Activated naive CD8-positive, alpha-beta T cell treated with anti-CD3 and anti-CD28 coated beads, Interleukin-2, amount 50 U/mL, for 24 hours (primary cell): ENCODE measurements around the gene WIPF2.

ENCODE experiments used
- ATAC-seq: fragments of 150-1000 bp; cut with Tn5 transposase; one replicate; pipeline ENCODE4 v1.10.0; 2021
- DNase-seq: peaks from one replicate; pipeline ENCODE4 v3.0.0; 2021
- H3K27ac Mint-ChIP-seq: one replicate; pipeline ENCODE4 v1.8.0; 2021; ENCODE audit warnings: mild to moderate bottlenecking, mixed read lengths
- H3K27me3 Mint-ChIP-seq: one replicate; pipeline ENCODE4 v1.8.0; 2021; ENCODE audit warnings: mixed read lengths
- H3K36me3 Mint-ChIP-seq: one replicate; pipeline ENCODE4 v1.8.0; 2021; ENCODE audit warnings: low read depth, mixed read lengths
- H3K4me1 Mint-ChIP-seq: one replicate; pipeline ENCODE4 v1.8.0; 2021; ENCODE audit warnings: mixed read lengths
- H3K4me3 Mint-ChIP-seq: one replicate; pipeline ENCODE4 v1.8.0; 2021; ENCODE audit warnings: mild to moderate bottlenecking, moderate library complexity, mixed read lengths
- H3K9me3 Mint-ChIP-seq: one replicate; pipeline ENCODE4 v1.8.0; 2021; ENCODE audit warnings: mixed read lengths

The WIPF2 gene

DNA sequence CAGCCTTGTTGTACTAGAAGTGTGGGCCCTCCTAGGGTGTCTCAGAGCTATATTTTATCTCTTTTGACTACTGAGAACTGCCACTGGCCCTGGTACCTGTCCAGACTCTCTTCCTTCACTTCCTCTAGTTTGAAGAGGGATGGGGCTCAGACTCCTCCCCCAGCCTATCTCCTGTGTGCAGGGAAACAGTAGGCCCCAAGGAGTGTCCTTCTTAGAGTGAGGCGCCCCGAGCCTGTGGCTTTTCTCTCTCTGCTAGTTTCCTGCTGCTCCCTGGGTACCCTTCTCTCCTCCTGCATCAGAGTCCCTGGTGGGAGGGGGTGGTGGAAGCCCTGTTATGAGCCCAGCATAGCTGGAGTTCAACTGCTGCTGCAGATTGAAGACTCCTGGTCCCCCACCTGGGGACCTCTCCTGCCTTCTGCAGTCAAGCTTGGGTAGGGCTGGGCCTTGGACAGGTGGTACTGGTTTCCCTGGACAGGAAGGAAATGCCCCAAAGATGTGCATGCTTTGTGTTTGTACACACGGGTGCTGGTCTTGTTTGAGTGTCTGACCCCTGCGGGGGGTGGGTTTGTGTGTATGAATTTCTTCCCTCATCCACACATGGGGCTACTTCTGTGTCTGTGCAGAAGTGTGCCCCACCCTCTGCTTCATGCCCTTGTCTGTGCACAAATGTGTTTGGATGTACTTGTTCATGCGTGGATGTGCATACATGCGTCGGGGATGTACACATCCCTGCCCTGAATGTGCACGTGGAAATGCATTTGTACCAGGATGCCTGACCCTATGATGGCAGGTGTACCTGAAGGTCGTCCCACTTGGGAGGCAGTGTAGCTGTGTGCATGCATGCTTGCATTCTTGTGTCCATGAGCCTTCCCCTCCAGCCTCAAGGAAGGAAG lies 96.8 kb downstream of the WIPF2 start:
- H3K4me3 Mint-ChIP-seq, result peak overlapping the region; percentile 24
- peaks cover 2% of the 10 kb centered on the region for H3K27me3 Mint-ChIP-seq
- DNase-seq, result no peak
- no peaks in the 10 kb centered on the region for H3K9me3 Mint-ChIP-seq
- peaks cover 54% of the 10 kb centered on the region for H3K4me1 Mint-ChIP-seq
- no peak for ATAC-seq
- H3K27ac Mint-ChIP-seq, result no peak overlapping the region
- H3K36me3 Mint-ChIP-seq, result no peaks in the 10 kb centered on the region

DNA sequence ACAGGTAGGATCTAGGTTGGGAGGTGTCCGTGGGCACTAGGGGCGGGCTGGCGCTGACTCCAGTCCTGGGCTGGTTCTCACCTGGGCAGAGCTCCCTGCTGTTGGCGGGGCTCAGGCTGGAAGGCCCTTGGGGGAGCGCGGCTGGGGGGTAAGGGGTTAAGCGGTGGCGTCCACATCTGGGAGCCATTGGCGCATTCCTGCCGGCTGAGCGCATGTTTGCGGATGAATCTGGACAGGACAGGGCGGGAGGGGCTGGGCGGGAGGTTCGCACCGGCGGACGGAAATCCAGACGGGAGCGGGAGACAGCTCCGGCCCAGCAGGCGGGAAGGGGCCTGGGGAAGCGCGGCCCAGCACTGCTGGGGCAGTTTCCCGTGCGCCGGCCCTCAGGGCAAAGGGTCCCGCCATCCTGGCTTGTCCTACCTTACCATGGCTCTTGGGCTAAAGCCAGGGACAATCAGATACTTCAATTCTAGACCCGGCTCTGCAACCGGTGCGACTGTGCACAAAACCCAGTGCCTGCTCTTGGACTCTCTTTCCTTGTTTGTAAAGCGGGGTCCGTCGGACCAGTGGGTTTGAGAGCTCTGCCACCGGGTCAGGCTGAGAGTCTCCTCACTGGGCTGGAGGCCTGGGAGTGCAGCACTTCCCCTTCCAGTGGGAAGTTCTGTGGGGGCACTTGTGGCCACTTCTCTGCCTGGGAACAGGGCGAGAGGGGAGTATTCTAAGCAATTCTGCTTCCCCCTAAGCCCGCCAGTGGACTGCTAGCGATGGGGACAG lies 97.7 kb downstream of the WIPF2 start:
- Mint-ChIP-seq H3K4me1 (peaks cover 62% of the 10 kb centered on the region), H3K27me3 (peaks cover 2% of the 10 kb centered on the region), H3K9me3 (no peaks in the 10 kb centered on the region), H3K4me3 (peak overlapping the region; percentile 85), H3K36me3 (no peaks in the 10 kb centered on the region), H3K27ac (peak overlapping the region; percentile 82)
- ATAC-seq (no peak), DNase-seq (no peak)

- peak; percentile 59 for DNase-seq
- Mint-ChIP-seq H3K4me3 (peak overlapping the region; percentile 85), H3K4me1 (peaks cover 68% of the 10 kb centered on the region), H3K9me3 (no peaks in the 10 kb centered on the region), H3K27me3 (peaks cover 2% of the 10 kb centered on the region), H3K36me3 (no peaks in the 10 kb centered on the region), H3K27ac (peak overlapping the region; percentile 82)
- no peak for ATAC-seq
Observed at GRCh38 chr17:40317345-40317873, 98.3 kb downstream of the WIPF2 start.

DNA sequence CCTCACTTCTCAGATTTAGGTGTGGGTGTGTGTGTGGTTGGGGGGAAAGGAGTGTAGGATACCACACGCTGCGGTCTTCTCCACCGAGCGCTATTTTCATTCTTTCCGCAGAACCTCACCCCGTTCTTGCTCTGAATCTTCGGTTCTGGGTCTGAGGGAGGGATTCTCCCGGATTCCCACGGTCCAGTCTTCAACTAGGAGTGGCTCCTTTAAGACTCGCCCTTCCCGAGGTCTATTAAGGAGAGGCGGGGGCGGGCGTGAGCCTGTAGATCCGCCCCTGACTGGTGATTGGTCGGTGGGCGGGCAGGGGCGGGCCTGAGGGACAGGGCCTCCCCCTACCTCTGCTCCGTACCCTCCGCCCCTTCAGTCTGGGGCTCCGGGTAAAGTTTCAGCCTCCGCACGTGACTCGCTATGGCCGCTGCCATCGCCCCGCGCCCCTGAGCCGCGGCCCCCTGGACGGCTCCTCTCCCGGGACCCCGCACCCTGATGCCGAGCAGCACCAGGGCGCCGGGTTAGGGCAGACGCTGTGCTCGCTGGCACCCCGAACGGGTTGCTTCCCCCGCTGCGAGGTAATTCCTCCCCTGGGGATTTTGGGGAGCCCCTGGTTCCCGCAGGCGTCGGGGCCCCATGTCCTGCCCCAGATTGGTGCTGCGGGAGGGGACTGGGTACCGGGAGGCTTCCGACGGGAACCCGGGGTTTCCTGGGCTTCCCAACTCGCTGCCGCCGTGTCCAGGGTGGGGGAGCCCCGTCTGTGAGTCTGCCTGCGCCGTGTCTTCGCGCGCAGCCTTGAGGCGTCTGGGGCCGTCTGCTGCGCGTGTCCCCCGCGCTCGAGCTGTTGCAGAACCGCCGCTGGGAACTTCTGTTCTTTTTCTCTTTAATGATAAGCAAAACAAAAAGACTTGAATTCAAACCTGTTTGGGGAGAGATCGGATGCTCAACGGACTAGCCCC lies 99.1 kb downstream of the WIPF2 start:
- H3K36me3 Mint-ChIP-seq, result peaks cover 3% of the 10 kb centered on the region
- peak overlapping the region; percentile 100 for H3K27ac Mint-ChIP-seq
- H3K9me3 Mint-ChIP-seq, result no peaks in the 10 kb centered on the region
- H3K4me1 Mint-ChIP-seq, result peaks cover 75% of the 10 kb centered on the region
- peak overlapping the region; percentile 85 for H3K4me3 Mint-ChIP-seq
- H3K27me3 Mint-ChIP-seq, result peaks cover 4% of the 10 kb centered on the region
- DNase-seq (peak; percentile 89), ATAC-seq (peak; percentile 64)

GRCh38 chr17:40318830-40319391 lies 99.8 kb downstream of the WIPF2 start:
- Mint-ChIP-seq H3K4me3 (peak overlapping the region; percentile 85), H3K27me3 (peaks cover 4% of the 10 kb centered on the region), H3K9me3 (no peaks in the 10 kb centered on the region), H3K27ac (peak overlapping the region; percentile 100), H3K36me3 (peaks cover 3% of the 10 kb centered on the region), H3K4me1 (peaks cover 82% of the 10 kb centered on the region)
- DNase-seq (no peak), ATAC-seq (no peak)

- Mint-ChIP-seq H3K27me3 (peaks cover 4% of the 10 kb centered on the region), H3K9me3 (no peaks in the 10 kb centered on the region), H3K36me3 (peaks cover 3% of the 10 kb centered on the region), H3K27ac (peak overlapping the region; percentile 100), H3K4me1 (peaks cover 84% of the 10 kb centered on the region), H3K4me3 (peak overlapping the region; percentile 85)
- no peak for ATAC-seq
- peak; percentile 74 for DNase-seq
Observed at GRCh38 chr17:40319651-40320540, 100.8 kb downstream of the WIPF2 start.

DNA sequence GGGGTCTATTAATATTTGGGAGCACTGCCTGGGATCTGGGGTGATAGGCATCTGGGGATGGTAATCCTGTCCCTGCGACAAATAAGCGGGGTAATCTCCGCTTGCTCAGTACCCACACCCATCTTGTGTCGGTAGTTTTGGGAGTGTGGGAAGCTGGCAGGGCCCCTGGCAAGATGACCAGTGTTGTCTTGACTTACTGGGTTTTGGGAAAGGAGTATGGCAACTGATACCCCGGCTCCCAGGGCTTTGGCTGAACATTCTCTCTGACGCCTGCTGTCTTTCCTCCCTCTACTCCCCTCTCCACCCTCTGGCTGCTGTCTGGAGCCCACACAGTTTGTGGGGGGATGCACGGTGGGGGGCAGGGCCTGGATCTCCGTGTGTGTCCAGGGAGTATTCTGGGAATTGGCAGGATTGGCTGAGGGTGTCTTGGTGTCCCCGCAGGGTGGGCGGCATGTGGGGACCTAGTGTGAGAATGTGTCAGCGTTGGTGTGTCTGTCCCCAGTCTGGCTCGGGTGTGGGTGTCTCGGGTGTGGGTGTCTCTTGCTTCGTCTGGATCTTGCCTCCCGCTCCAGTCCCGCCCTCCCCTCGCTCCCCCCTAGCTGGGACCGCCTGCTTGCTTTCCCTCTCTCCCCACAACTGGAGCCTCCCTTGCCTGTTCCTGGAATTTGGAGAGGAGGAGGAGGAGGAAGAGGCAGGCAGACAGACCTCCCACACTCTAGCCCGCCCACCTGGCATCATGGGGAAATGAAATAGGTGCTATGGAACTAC lies 101.8 kb downstream of the WIPF2 start:
- peak overlapping the region; percentile 100 for H3K27ac Mint-ChIP-seq
- peak overlapping the region; percentile 85 for H3K4me3 Mint-ChIP-seq
- no peak for DNase-seq
- peaks cover 85% of the 10 kb centered on the region for H3K4me1 Mint-ChIP-seq
- peaks cover 3% of the 10 kb centered on the region for H3K36me3 Mint-ChIP-seq
- H3K9me3 Mint-ChIP-seq, result no peaks in the 10 kb centered on the region
- H3K27me3 Mint-ChIP-seq, result peaks cover 4% of the 10 kb centered on the region
- no peak for ATAC-seq

DNA sequence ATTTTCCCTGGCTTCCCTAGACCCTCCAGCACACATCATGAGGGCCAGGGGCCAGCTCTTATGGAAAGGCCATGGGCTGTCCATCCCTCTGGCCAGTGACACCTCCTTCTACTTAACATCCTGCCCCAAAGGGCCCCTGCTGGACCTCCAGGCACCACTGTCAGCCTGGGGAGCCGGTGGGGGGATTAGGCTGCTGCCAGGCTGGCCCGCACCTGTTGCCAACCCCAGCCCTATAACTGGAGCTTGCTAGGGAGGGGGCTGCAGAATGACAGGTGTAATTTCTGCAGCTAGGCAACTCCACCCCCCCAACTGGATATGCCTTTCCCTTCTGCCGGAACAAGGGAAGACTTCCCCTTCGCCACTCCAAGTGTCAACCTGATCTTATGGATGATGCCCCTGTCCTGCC lies 102.4 kb downstream of the WIPF2 start:
- Mint-ChIP-seq H3K4me1 (peaks cover 85% of the 10 kb centered on the region), H3K36me3 (peaks cover 3% of the 10 kb centered on the region), H3K27ac (peak overlapping the region; percentile 100), H3K4me3 (peak overlapping the region; percentile 85), H3K27me3 (peaks cover 2% of the 10 kb centered on the region), H3K9me3 (no peaks in the 10 kb centered on the region)
- ATAC-seq (no peak), DNase-seq (no peak)

DNA sequence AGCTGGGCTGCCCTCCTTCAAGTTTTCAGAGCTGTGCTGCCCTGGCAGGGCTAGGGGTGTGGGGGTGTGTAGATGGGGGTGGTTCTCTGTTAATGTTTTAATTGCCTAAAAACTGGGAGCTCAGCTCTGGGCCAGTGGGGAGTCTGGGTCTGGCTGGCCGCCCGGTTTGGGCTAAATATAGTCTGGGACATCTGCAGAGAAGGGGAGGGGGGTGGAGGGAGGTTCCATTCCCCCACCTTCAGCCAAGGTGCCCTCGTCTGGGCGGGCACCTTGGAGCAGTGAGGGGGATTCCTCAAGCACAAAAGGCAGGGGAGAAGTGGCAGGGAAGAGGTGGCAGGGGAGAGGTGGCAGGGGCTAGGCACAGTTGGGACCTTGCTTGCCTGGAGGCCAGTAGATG lies 102.9 kb downstream of the WIPF2 start:
- no peaks in the 10 kb centered on the region for H3K9me3 Mint-ChIP-seq
- H3K4me1 Mint-ChIP-seq, result peaks cover 89% of the 10 kb centered on the region
- H3K36me3 Mint-ChIP-seq, result peaks cover 3% of the 10 kb centered on the region
- no peak for DNase-seq
- H3K27me3 Mint-ChIP-seq, result peaks cover 2% of the 10 kb centered on the region
- H3K27ac Mint-ChIP-seq, result peak overlapping the region; percentile 100
- peak overlapping the region; percentile 85 for H3K4me3 Mint-ChIP-seq
- ATAC-seq, result no peak

DNA sequence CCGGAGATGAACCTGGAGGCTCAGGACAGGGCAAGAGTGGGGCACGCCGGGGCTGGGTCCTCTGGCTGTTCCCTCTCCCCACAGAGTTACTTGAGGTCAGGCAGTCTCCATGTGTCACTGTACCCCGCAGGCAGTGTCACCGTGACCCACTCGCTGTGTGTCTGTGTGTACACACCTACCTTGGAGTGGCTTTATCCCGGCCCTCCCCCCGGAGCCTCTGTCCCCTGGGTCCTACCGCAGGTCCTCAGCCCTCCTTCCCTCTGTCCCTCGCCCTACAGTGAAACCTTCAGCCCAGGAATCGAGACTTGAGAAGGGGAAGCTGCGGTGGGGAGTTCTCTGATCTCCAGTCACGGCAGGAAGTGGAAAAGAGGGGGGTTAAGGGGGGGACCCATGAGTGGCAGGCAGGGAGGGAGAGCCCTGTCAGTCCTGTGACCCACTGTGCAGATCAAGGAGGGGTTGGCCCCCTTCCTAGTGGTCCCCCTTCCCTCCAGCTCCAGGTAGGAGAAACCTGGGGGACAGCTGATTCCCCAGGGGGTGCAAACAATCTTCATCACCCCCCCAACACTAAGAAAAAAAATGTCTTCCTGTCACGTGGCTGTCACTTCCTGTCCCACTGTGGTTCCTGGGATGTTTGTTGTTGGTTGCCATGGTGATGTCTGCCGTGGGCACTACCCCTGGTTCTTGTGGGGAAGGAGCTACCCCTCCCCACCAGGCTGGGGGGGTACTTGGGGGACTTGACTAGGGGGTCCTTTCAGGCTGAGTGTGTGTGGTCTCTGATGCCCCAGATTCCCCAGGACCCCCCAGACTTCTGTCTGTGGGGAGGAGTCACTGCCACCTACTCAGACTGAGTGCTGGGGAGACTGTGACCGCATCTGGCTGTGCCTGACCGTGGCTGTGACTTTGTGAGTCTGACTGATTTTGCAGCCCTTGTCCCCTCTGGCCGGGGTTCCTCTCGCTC lies 103.5 kb downstream of the WIPF2 start:
- Mint-ChIP-seq H3K9me3 (no peaks in the 10 kb centered on the region), H3K4me1 (peaks cover 89% of the 10 kb centered on the region), H3K27me3 (peaks cover 2% of the 10 kb centered on the region), H3K36me3 (peaks cover 4% of the 10 kb centered on the region), H3K4me3 (peak overlapping the region; percentile 85), H3K27ac (peak overlapping the region; percentile 100)
- ATAC-seq, result peak; percentile 34
- DNase-seq, result peak; percentile 83
